ENCODE measurements around the gene CHD5. TPM values are rescaled to one million over a fixed set of nuclear protein-coding genes. Genes with fewer than 3 reads are reported as not detected.

CHD5 gene
- total RNA-seq, 6 experiments from 2014 or later, result not detected

GRCh38 chr1:6085666-6086065 lies 94.5 kb downstream of the CHD5 start:
- Histone ChIP-seq H3K4me3 (no peak overlapping the region), H3K27ac (no peak overlapping the region), H3K4me1 (no peaks in the 10 kb centered on the region), H3K9me3 (no peaks in the 10 kb centered on the region), H3K36me3 (no peaks in the 10 kb centered on the region), H3K27me3 (no peaks in the 10 kb centered on the region)
- intact Hi-C loops (cut with DNase I), result no loop called here
- no CpG with 5 or more reads among the region's 13 CpGs for WGBS (ENCODE audit: insufficient coverage, low coverage, low lambda C conversion rate, missing lambda C conversion rate)
- ATAC-seq (no peak), DNase-seq (no peak)
- no peak for TF ChIP-seq POLR2A (IDR thresholded peaks at IDR 0.05)
- TF ChIP-seq CTCF (IDR thresholded peaks at IDR 0.05), result no peak

- H3K27ac ChIP-seq, result no peak overlapping the region
- intact Hi-C loops (cut with DNase I), result no loop called here
- no peak overlapping the region for H3K4me3 ChIP-seq
- no peaks in the 10 kb centered on the region for H3K27me3 ChIP-seq
- DNase-seq (no peak), ATAC-seq (no peak)
- no peak for TF ChIP-seq CTCF (IDR thresholded peaks at IDR 0.05)
- no peak for TF ChIP-seq POLR2A (IDR thresholded peaks at IDR 0.05)
- no peaks in the 10 kb centered on the region for H3K9me3 ChIP-seq
- 70% methylated on average over 5 of the region's 18 CpGs for WGBS (ENCODE audit: insufficient coverage, low coverage, low lambda C conversion rate, missing lambda C conversion rate)
- H3K4me1 ChIP-seq, result no peaks in the 10 kb centered on the region
- H3K36me3 ChIP-seq, result no peaks in the 10 kb centered on the region
Observed at GRCh38 chr1:6084781-6085495, 95.2 kb downstream of the CHD5 start.

- Histone ChIP-seq H3K9me3 (no peaks in the 10 kb centered on the region), H3K27ac (no peak overlapping the region), H3K36me3 (no peaks in the 10 kb centered on the region), H3K4me1 (no peaks in the 10 kb centered on the region), H3K27me3 (no peaks in the 10 kb centered on the region), H3K4me3 (no peak overlapping the region)
- 53% methylated on average over 8 of the region's 12 CpGs for WGBS (ENCODE audit: insufficient coverage, low coverage, low lambda C conversion rate, missing lambda C conversion rate)
- ATAC-seq, result no peak
- intact Hi-C loops (cut with DNase I), result no loop called here
- DNase-seq, result no peak
- TF ChIP-seq POLR2A (IDR thresholded peaks at IDR 0.05), result no peak
- TF ChIP-seq CTCF (IDR thresholded peaks at IDR 0.05), result no peak
Observed at GRCh38 chr1:6083801-6084446, 96.2 kb downstream of the CHD5 start.

- ATAC-seq, result no peak
- Histone ChIP-seq H3K9me3 (no peaks in the 10 kb centered on the region), H3K36me3 (no peaks in the 10 kb centered on the region), H3K4me1 (no peaks in the 10 kb centered on the region), H3K27ac (no peak overlapping the region), H3K4me3 (no peak overlapping the region), H3K27me3 (no peaks in the 10 kb centered on the region)
- TF ChIP-seq POLR2A (IDR thresholded peaks at IDR 0.05) (no peak), CTCF (IDR thresholded peaks at IDR 0.05) (no peak)
- no peak for DNase-seq
- WGBS (ENCODE audit: insufficient coverage, low coverage, low lambda C conversion rate, missing lambda C conversion rate), result 79% methylated on average over 10 of the region's 18 CpGs
- intact Hi-C loops (cut with DNase I), result no loop called here
Observed at GRCh38 chr1:6083385-6083784, 96.7 kb downstream of the CHD5 start.
